Measurements from ENCODE around the gene IPCEF1. TPM values are rescaled to one million over a fixed set of nuclear protein-coding genes. Genes with fewer than 3 reads are reported as not detected.

The IPCEF1 gene
- total RNA-seq, 4 donors from 2014 or later = 0.37 to 8.7 (median 3.8) TPM

DNA sequence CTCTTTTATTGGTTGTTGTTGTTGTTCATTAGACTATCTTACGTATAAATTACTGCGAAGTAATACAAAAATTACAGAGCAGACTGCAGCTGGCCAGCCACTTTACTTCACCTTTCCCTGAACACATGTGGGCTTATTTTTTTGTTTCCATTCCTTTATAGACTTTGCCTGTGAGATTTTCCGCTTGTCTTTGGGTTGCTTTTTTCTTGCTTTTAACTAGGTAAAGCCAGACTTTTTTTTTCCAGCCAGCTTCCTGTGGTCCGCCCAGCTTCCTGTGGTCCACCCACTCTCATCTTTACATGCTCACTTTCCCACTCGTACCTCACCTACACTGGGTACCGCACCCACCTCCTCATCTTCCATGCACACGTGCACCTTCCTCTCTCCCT, 79.0 kb downstream of the IPCEF1 start:
- H3K27ac ChIP-seq = no peak overlapping the region
- H3K27me3 ChIP-seq = no peaks in the 10 kb centered on the region
- no peak for DNase-seq
- intact Hi-C loops (cut with DNase I; ENCODE audit: low total_unique reads) = loop anchor here (10.0 kb wide), 1 partner anchor 123 kb away; no protein-coding TSS in a partner anchor
- in situ Hi-C loops (cut with MboI; ENCODE audit: low pct_ligation_motif_present in 1 of 4, low pct_unique_long_range_greater_than_20kb in 1 of 4, low sequenced_read_pairs in 3 of 4) = loop anchor here (5.0 to 25.0 kb wide), 3 partner anchors 115 to 123 kb away; no protein-coding TSS in a partner anchor
- no peak overlapping the region for H3K4me3 ChIP-seq
- WGBS, 2 donors (ENCODE audit: low coverage in 1 of 2) = 55 to 69% methylated on average over 7 of the region's 7 CpGs
- H3K36me3 ChIP-seq = no peaks in the 10 kb centered on the region
- H3K4me1 ChIP-seq = peaks cover 0 to 9% (median 0%) of the 10 kb centered on the region in 4 donors
- H3K9me3 ChIP-seq = no peaks in the 10 kb centered on the region
- TF ChIP-seq POLR2AphosphoS5 (IDR thresholded peaks at IDR 0.05) (no peak), POLR2A (IDR thresholded peaks at IDR 0.05) (no peak), EP300 (IDR thresholded peaks at IDR 0.05; ENCODE audit: low read depth) (no peak)
- TF ChIP-seq, protein P1, sequence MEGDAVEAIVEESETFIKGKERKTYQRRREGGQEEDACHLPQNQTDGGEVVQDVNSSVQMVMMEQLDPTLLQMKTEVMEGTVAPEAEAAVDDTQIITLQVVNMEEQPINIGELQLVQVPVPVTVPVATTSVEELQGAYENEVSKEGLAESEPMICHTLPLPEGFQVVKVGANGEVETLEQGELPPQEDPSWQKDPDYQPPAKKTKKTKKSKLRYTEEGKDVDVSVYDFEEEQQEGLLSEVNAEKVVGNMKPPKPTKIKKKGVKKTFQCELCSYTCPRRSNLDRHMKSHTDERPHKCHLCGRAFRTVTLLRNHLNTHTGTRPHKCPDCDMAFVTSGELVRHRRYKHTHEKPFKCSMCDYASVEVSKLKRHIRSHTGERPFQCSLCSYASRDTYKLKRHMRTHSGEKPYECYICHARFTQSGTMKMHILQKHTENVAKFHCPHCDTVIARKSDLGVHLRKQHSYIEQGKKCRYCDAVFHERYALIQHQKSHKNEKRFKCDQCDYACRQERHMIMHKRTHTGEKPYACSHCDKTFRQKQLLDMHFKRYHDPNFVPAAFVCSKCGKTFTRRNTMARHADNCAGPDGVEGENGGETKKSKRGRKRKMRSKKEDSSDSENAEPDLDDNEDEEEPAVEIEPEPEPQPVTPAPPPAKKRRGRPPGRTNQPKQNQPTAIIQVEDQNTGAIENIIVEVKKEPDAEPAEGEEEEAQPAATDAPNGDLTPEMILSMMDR (IDR thresholded peaks at IDR 0.05) = no peak

- Histone ChIP-seq H3K9me3 (no peaks in the 10 kb centered on the region), H3K4me3 (no peak overlapping the region), H3K4me1 (peaks cover 0 to 9% (median 0%) of the 10 kb centered on the region in 4 donors), H3K27me3 (no peaks in the 10 kb centered on the region), H3K36me3 (no peaks in the 10 kb centered on the region), H3K27ac (no peak overlapping the region)
- intact Hi-C loops (cut with DNase I; ENCODE audit: low total_unique reads) (loop anchor here (10.0 kb wide), 1 partner anchor 122 kb away; no protein-coding TSS in a partner anchor), in situ Hi-C loops (cut with MboI; ENCODE audit: low pct_ligation_motif_present in 1 of 4, low pct_unique_long_range_greater_than_20kb in 1 of 4, low sequenced_read_pairs in 3 of 4) (loop anchor here (5.0 to 25.0 kb wide), 3 partner anchors 115 to 122 kb away; no protein-coding TSS in a partner anchor)
- DNase-seq = no peak
- TF ChIP-seq POLR2AphosphoS5 (IDR thresholded peaks at IDR 0.05) (no peak), POLR2A (IDR thresholded peaks at IDR 0.05) (no peak), EP300 (IDR thresholded peaks at IDR 0.05; ENCODE audit: low read depth) (no peak)
- TF ChIP-seq, protein P1 (IDR thresholded peaks at IDR 0.05) = peak; percentile 51 to 68 (median 62)
- 31 to 38% methylated on average over 6 to 11 of the region's 11 CpGs for WGBS, 2 donors (ENCODE audit: low coverage in 1 of 2)
These were observed 79.6 kb downstream of the IPCEF1 start for GRCh38 chr6:154276810-154277628.

GRCh38 chr6:154274168-154274567, 82.4 kb downstream of the IPCEF1 start:
- H3K27me3 ChIP-seq = no peaks in the 10 kb centered on the region
- in situ Hi-C loops (cut with MboI; ENCODE audit: low pct_ligation_motif_present in 1 of 4, low pct_unique_long_range_greater_than_20kb in 1 of 4, low sequenced_read_pairs in 3 of 4) = loop anchor here in 1 of 4 donors (10.0 kb wide), 1 partner anchor 119 kb away; no protein-coding TSS in a partner anchor
- no peaks in the 10 kb centered on the region for H3K36me3 ChIP-seq
- no peak for DNase-seq
- TF ChIP-seq, protein P1 (IDR thresholded peaks at IDR 0.05) = no peak
- no peak for TF ChIP-seq EP300 (IDR thresholded peaks at IDR 0.05; ENCODE audit: low read depth)
- intact Hi-C loops (cut with DNase I; ENCODE audit: low total_unique reads) = loop anchor here (10.0 kb wide), 1 partner anchor 119 kb away; no protein-coding TSS in a partner anchor
- no peaks in the 10 kb centered on the region for H3K9me3 ChIP-seq
- no peak overlapping the region for H3K4me3 ChIP-seq
- 79 to 100% methylated on average over 1 to 2 of the region's 2 CpGs for WGBS, 2 donors (ENCODE audit: low coverage in 1 of 2)
- H3K27ac ChIP-seq = no peak overlapping the region
- H3K4me1 ChIP-seq = peaks cover 0 to 9% (median 0%) of the 10 kb centered on the region in 4 donors

GRCh38 chr6:154268486-154268885, 88.1 kb downstream of the IPCEF1 start:
- H3K4me3 ChIP-seq = no peak overlapping the region
- 80 to 85% methylated on average over 1 to 3 of the region's 3 CpGs for WGBS, 2 donors (ENCODE audit: low coverage in 1 of 2)
- H3K27ac ChIP-seq = no peak overlapping the region
- no peak for DNase-seq
- no peaks in the 10 kb centered on the region for H3K4me1 ChIP-seq
- TF ChIP-seq EP300 (IDR thresholded peaks at IDR 0.05; ENCODE audit: low read depth) (no peak), POLR2A (IDR thresholded peaks at IDR 0.05) (no peak), POLR2AphosphoS5 (IDR thresholded peaks at IDR 0.05) (no peak)
- TF ChIP-seq, protein P1 (IDR thresholded peaks at IDR 0.05) = no peak
- no peaks in the 10 kb centered on the region for H3K36me3 ChIP-seq
- intact Hi-C loops (cut with DNase I; ENCODE audit: low total_unique reads) (no loop called here), in situ Hi-C loops (cut with MboI; ENCODE audit: low pct_ligation_motif_present in 1 of 4, low pct_unique_long_range_greater_than_20kb in 1 of 4, low sequenced_read_pairs in 3 of 4) (no loop called here)
- H3K27me3 ChIP-seq = no peaks in the 10 kb centered on the region
- no peaks in the 10 kb centered on the region for H3K9me3 ChIP-seq

Data from transverse colon (tissue), 4 donors.